SK-N-SH treated with all-trans-retinoic acid at 6 μM for 48 hours (cell line): ENCODE results near the gene FOSL2.

ENCODE experiments used
- ATAC-seq: fragments of 200-7000 bp; cut with Tn5 transposase; 3 replicates; pipeline ENCODE4 v1.9.1; 2020; ENCODE audit warnings: mild to moderate bottlenecking, moderate library complexity
- ARNTL ChIP-seq: fragments of 450-650 bp; formaldehyde crosslinking; IDR thresholded peaks from 2 replicates; pipeline ENCODE4 v1.5.0; 2020; ENCODE audit warnings: low read depth, mild to moderate bottlenecking, moderate library complexity, borderline replicate concordance
- BACH2 ChIP-seq: fragments of 250-450 bp; sonication (Bioruptor Pico); IDR thresholded peaks from 2 replicates; pipeline ENCODE4 v1.9.0; 2021; ENCODE audit warnings: mild to moderate bottlenecking, borderline replicate concordance
- CREB5 ChIP-seq: fragments of 250-450 bp; sonication (Bioruptor Pico); IDR thresholded peaks from 2 replicates; pipeline ENCODE4 v1.5.1; 2020; ENCODE audit warnings: low read depth, mild to moderate bottlenecking, moderate library complexity
- CSDC2 ChIP-seq: fragments of 250-450 bp; sonication (Bioruptor Pico); IDR thresholded peaks from 2 replicates; pipeline ENCODE4 v1.5.0; 2020; ENCODE audit warnings: mild to moderate bottlenecking, moderate library complexity
- CSRNP3 ChIP-seq: fragments of 250-450 bp; sonication (Bioruptor Pico); IDR thresholded peaks from 2 replicates; pipeline ENCODE4 v1.5.1; 2021; ENCODE audit warnings: mild to moderate bottlenecking, moderate library complexity
- GLIS3 ChIP-seq: fragments of 250-450 bp; sonication (Bioruptor Pico); IDR thresholded peaks from 2 replicates; pipeline ENCODE4 v1.5.0; 2020; ENCODE audit warnings: mild to moderate bottlenecking, moderate library complexity
- ISL1 ChIP-seq: fragments of 250-450 bp; sonication (Bioruptor Pico); IDR thresholded peaks from 2 replicates; pipeline ENCODE4 v2.1.2; 2022; ENCODE audit warnings: mild to moderate bottlenecking, moderate library complexity
- OSR1 ChIP-seq: fragments of 250-450 bp; sonication (Bioruptor Pico); IDR thresholded peaks from 2 replicates; pipeline ENCODE4 v1.8.0; 2022; ENCODE audit warnings: moderate library complexity, mild to moderate bottlenecking, inconsistent platforms
- PATZ1 ChIP-seq: fragments of 250-450 bp; sonication (Bioruptor Pico); IDR thresholded peaks from 2 replicates; pipeline ENCODE4 v1.8.0; 2020; ENCODE audit warnings: mild to moderate bottlenecking, moderate library complexity, borderline replicate concordance
- POU6F1 ChIP-seq: fragments of 250-450 bp; sonication (Bioruptor Pico); IDR thresholded peaks from 2 replicates; pipeline ENCODE4 v1.8.0; 2021; ENCODE audit warnings: low read depth, mild to moderate bottlenecking, moderate library complexity, borderline replicate concordance
- PPARA ChIP-seq: fragments of 250-450 bp; sonication (Bioruptor Pico); IDR thresholded peaks from 2 replicates; pipeline ENCODE4 v1.5.0; 2020; ENCODE audit warnings: mild to moderate bottlenecking, borderline replicate concordance
- RARB ChIP-seq: fragments of 250-450 bp; sonication (Bioruptor Pico); IDR thresholded peaks from 2 replicates; pipeline ENCODE4 v1.8.0; 2021; ENCODE audit warnings: mild to moderate bottlenecking, moderate library complexity
- SNAI2 ChIP-seq: fragments of 250-450 bp; sonication (Bioruptor Pico); IDR thresholded peaks from 2 replicates; pipeline ENCODE4 v1.5.0; 2020; ENCODE audit warnings: mild to moderate bottlenecking, moderate library complexity
- TCF4 ChIP-seq: fragments of 250-450 bp; sonication (Bioruptor Pico); IDR thresholded peaks from 2 replicates; pipeline ENCODE4 v1.8.0; 2021; ENCODE audit warnings: mild to moderate bottlenecking, moderate library complexity, borderline replicate concordance
- TOX ChIP-seq: fragments of 250-450 bp; sonication (Bioruptor Pico); IDR thresholded peaks from 2 replicates; pipeline ENCODE4 v1.8.0; 2021; ENCODE audit warnings: mild to moderate bottlenecking, moderate library complexity, borderline replicate concordance
- ZC3H10 ChIP-seq: fragments of 250-450 bp; sonication (Bioruptor Pico); IDR thresholded peaks from 2 replicates; pipeline ENCODE4 v1.5.1; 2021; ENCODE audit warnings: mild to moderate bottlenecking, moderate library complexity
- ZFP3 ChIP-seq: fragments of 250-450 bp; sonication (Bioruptor Pico); IDR thresholded peaks from 2 replicates; pipeline ENCODE4 v1.5.0; 2020; ENCODE audit warnings: mild to moderate bottlenecking, moderate library complexity
- ZFP30 ChIP-seq: fragments of 450-650 bp; formaldehyde crosslinking; IDR thresholded peaks from 2 replicates; pipeline ENCODE4 v1.5.0; 2022; ENCODE audit warnings: mild to moderate bottlenecking, moderate library complexity
- ZNF565 ChIP-seq: fragments of 450-650 bp; formaldehyde crosslinking; conservative IDR thresholded peaks from 2 replicates; pipeline ENCODE4 v1.5.0; 2020; ENCODE audit warnings: low read depth, mild to moderate bottlenecking, moderate library complexity
- ZNF70 ChIP-seq: fragments of 450-650 bp; formaldehyde crosslinking; IDR thresholded peaks from 2 replicates; pipeline ENCODE4 v1.5.0; 2020; ENCODE audit warnings: mild to moderate bottlenecking, moderate library complexity
- ZNF8 ChIP-seq: fragments of 450-650 bp; formaldehyde crosslinking; IDR thresholded peaks from 2 replicates; pipeline ENCODE4 v1.5.0; 2020; ENCODE audit warnings: mild to moderate bottlenecking, moderate library complexity

Gene FOSL2

GRCh38 chr2:28401948-28402550 is 9.4 kb downstream of the FOSL2 start:
- no peak for ATAC-seq
- no peak for TF ChIP-seq GLIS3 (CRISPR knock-in tag)
- no peak for TF ChIP-seq ZNF565 (CRISPR knock-in tag)
- no peak for TF ChIP-seq CSDC2
- no peak for TF ChIP-seq ARNTL
- no peak for TF ChIP-seq CREB5 (CRISPR knock-in tag)
- no peak for TF ChIP-seq OSR1 (CRISPR knock-in tag)
- TF ChIP-seq ZNF70 (CRISPR knock-in tag), result no peak
- TF ChIP-seq PATZ1, result no peak
- TF ChIP-seq PPARA, result no peak
- TF ChIP-seq RARB (CRISPR knock-in tag), result no peak
- no peak for TF ChIP-seq POU6F1 (CRISPR knock-in tag)
- TF ChIP-seq TCF4 (CRISPR knock-in tag), result no peak
- no peak for TF ChIP-seq CSRNP3
- TF ChIP-seq ZC3H10, result no peak
- no peak for TF ChIP-seq ZNF8 (CRISPR knock-in tag)
- no peak for TF ChIP-seq BACH2 (CRISPR knock-in tag)
- TF ChIP-seq ZFP3 (CRISPR knock-in tag), result no peak
- TF ChIP-seq ISL1, result no peak

GRCh38 chr2:28403370-28403956 is 10.8 kb downstream of the FOSL2 start:
- ATAC-seq, result no peak
- TF ChIP-seq ARNTL (no peak), POU6F1 (CRISPR knock-in tag) (no peak), CSDC2 (no peak), TOX (CRISPR knock-in tag) (no peak), ZFP30 (CRISPR knock-in tag) (no peak), OSR1 (CRISPR knock-in tag) (no peak), ISL1 (no peak), TCF4 (CRISPR knock-in tag) (no peak), SNAI2 (CRISPR knock-in tag) (no peak), CREB5 (CRISPR knock-in tag) (no peak), ZNF8 (CRISPR knock-in tag) (no peak)

GRCh38 chr2:28404086-28404485 is 11.4 kb downstream of the FOSL2 start:
- ATAC-seq, result no peak
- TF ChIP-seq POU6F1 (CRISPR knock-in tag) (no peak), ZNF70 (CRISPR knock-in tag) (no peak), RARB (CRISPR knock-in tag) (no peak), OSR1 (CRISPR knock-in tag) (no peak), CREB5 (CRISPR knock-in tag) (no peak), PPARA (no peak), CSRNP3 (no peak), ZFP3 (CRISPR knock-in tag) (no peak), ARNTL (no peak)
